ENCODE data around the gene IRAK3. TPM values are rescaled to one million over a fixed set of nuclear protein-coding genes. Genes with fewer than 3 reads are reported as not detected.

Gene IRAK3
- total and polyA plus RNA-seq, 2 donors (not counting 3 experiments of a cell fraction or from before 2014, with no cell fraction given), result 2.3 to 8.5 TPM

DNA sequence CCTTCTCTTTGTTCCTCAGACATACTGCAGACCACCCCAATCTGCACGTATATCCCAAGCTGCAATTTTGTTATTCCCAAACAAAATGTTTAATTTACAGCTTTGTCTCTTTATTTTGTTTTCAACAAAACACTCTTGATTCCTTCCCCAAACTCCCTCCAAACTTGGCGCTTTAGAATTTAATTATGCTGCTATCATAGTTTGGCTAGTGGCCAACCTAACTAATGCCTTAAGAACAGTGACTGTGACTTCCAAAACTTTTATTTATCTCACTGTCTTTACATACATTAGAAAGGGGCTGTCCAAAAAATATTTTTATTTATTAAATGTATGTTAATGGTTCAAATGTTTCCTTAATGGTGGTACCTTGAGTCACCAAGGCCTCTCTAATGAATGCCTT, 26.3 kb upstream of the IRAK3 start:
- H3K9ac ChIP-seq (replicated peaks; ENCODE audit: extremely low read depth, insufficient read depth, low read length), result no peak overlapping the region
- H3K9me1 ChIP-seq (replicated peaks; ENCODE audit: control insufficient read depth, extremely low read depth, insufficient read depth, low read length), result no peaks in the 10 kb centered on the region
- no peaks in the 10 kb centered on the region for H3K4me1 ChIP-seq (ENCODE audit: control insufficient read depth, extremely low read depth, insufficient read depth, low read length)
- POLR2A ChIA-PET, result no interaction called here
- peaks cover 3% of the 10 kb centered on the region for H4K20me1 ChIP-seq (replicated peaks; ENCODE audit: control insufficient read depth, extremely low read depth, insufficient read depth, low read length)
- TF ChIP-seq EZH2 (IDR thresholded peaks at IDR 0.05; ENCODE audit: borderline replicate concordance, low read depth, low read length, severe bottlenecking) (no peak), FOS (IDR thresholded peaks at IDR 0.05; ENCODE audit: borderline replicate concordance, insufficient read depth, low read length) (no peak), POLR2AphosphoS5 (IDR thresholded peaks at IDR 0.05; ENCODE audit: insufficient read depth, low read depth, low read length) (no peak), JUN (IDR thresholded peaks at IDR 0.05; ENCODE audit: borderline replicate concordance, insufficient read depth, insufficient read length, low read depth) (no peak), GATA2 (IDR thresholded peaks at IDR 0.05; ENCODE audit: insufficient read depth, insufficient read length, low read depth, low read length) (no peak), MAX (IDR thresholded peaks at IDR 0.05; ENCODE audit: insufficient read depth, insufficient read length) (no peak), CTCF (IDR thresholded peaks at IDR 0.05; ENCODE audit: extremely low read depth in 1 of 2, insufficient read depth in 1 of 2, low read depth in 1 of 2, low read length in 2 of 2) (no peak)
- H3K36me3 ChIP-seq (ENCODE audit: control insufficient read depth in 2 of 2, extremely low read depth in 1 of 2, insufficient read depth in 2 of 2, low read length in 2 of 2), result peaks cover 0 to 3% of the 10 kb centered on the region in 2 experiments
- H3K4me3 ChIP-seq (replicated peaks in 1 of 3; ENCODE audit: insufficient read depth in 1 of 3, low read depth in 1 of 3, low read length in 3 of 3), result no peak overlapping the region
- no peaks in the 10 kb centered on the region for H3K27me3 ChIP-seq (ENCODE audit: control insufficient read depth in 2 of 2, insufficient read depth in 2 of 2, low read length in 2 of 2)
- H3K4me2 ChIP-seq (ENCODE audit: insufficient read depth, low read length), result no peak overlapping the region
- peaks cover 65% of the 10 kb centered on the region for H3K79me2 ChIP-seq (ENCODE audit: control insufficient read depth, insufficient read depth, low read length)
- no peak for FAIRE-seq
- CTCF ChIA-PET, result interaction anchor here (2.0 kb wide), 1 partner anchor 18 kb away, joined by 5 read pairs; no protein-coding TSS in a partner anchor
- H3K9me3 ChIP-seq (replicated peaks; ENCODE audit: control insufficient read depth, insufficient read depth, low read length), result no peaks in the 10 kb centered on the region
- no TSS peak for BruUV-seq (replicated peaks)
- dilution Hi-C loops (cut with MboI; ENCODE audit: extremely low pct_ligation_motif_present, low sequenced_read_pairs), result no loop called here
- intact Hi-C loops (cut with micrococcal nuclease), result no loop called here
- no peak for DNase-seq (ENCODE audit: low read depth, low spot score)
- H3K27ac ChIP-seq (ENCODE audit: insufficient read depth, low read depth, low read length), result no peak overlapping the region
- no peak overlapping the region for H2AFZ ChIP-seq (ENCODE audit: low read depth, low read length)

Measured in endothelial cell of umbilical vein (primary cell).